ENCODE results near the gene PARD6G.
"Not testable (repeated sequence)": the region's sequence is repeated elsewhere in the genome, so short reads cannot be mapped to it uniquely, and the experiment has no call there.

GRCh38 chr18:80219488-80219887 is 27.8 kb downstream of the PARD6G start:
- TF ChIP-seq BHLHE40 (IDR thresholded peaks at IDR 0.05; ENCODE audit: borderline replicate concordance); ZNF384 (IDR thresholded peaks at IDR 0.05); HDGF (IDR thresholded peaks at IDR 0.05; ENCODE audit: borderline replicate concordance): not testable (repeated sequence)
- TF ChIP-seq, protein P1, sequence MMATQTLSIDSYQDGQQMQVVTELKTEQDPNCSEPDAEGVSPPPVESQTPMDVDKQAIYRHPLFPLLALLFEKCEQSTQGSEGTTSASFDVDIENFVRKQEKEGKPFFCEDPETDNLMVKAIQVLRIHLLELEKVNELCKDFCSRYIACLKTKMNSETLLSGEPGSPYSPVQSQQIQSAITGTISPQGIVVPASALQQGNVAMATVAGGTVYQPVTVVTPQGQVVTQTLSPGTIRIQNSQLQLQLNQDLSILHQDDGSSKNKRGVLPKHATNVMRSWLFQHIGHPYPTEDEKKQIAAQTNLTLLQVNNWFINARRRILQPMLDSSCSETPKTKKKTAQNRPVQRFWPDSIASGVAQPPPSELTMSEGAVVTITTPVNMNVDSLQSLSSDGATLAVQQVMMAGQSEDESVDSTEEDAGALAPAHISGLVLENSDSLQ (IDR thresholded peaks at IDR 0.05) = not testable (repeated sequence)

Measured in HEK293T (cell line).